GM13976 (cell line): ENCODE measurements around the gene C1orf210.

Experiments
- DNase-seq: peaks from one replicate; pipeline ENCODE4 v3.0.0; 2012; ENCODE audit warnings: low spot score
- CTCF ChIP-seq: IDR thresholded peaks from 2 replicates; pipeline ENCODE4 v1.5.1; 2012; ENCODE audit warnings: borderline replicate concordance, mild to moderate bottlenecking; ENCODE audit not compliant: insufficient read depth; ENCODE audit errors: extremely low read depth, missing control alignments, control extremely low read depth
- in situ Hi-C: fragments of 300-500 bp; cut with MboI; formaldehyde crosslinking; loops from one replicate; pipeline ENCODE4 v1.12.0; 2022; ENCODE audit warnings: low sequenced_read_pairs, mixed read lengths, inconsistent platforms; ENCODE audit not compliant: unreplicated experiment

Gene C1orf210

GRCh38 chr1:43302201-43302600 is 16.8 kb upstream of the C1orf210 start:
- in situ Hi-C loops = no loop called here
- TF ChIP-seq CTCF = no peak
- DNase-seq = no peak

GRCh38 chr1:43300378-43301094 is 15.2 kb upstream of the C1orf210 start, which contains the start of gene TIE1:
TIE1 (plus strand) TSS chr1:43300982; CDS start chr1:43301072, 90 bp downstream.
- in situ Hi-C loops = no loop called here
- TF ChIP-seq CTCF = no peak
- no peak for DNase-seq

- DNase-seq = no peak
- in situ Hi-C loops = no loop called here
- no peak for TF ChIP-seq CTCF
Observed at GRCh38 chr1:43299101-43299500, 13.7 kb upstream of the C1orf210 start.

- TF ChIP-seq CTCF = no peak
- in situ Hi-C loops = no loop called here
- DNase-seq = no peak
Observed at GRCh38 chr1:43298055-43298454, 12.7 kb upstream of the C1orf210 start.

- no peak for TF ChIP-seq CTCF
- in situ Hi-C loops = no loop called here
Observed at GRCh38 chr1:43296207-43296606, 10.8 kb upstream of the C1orf210 start.

GRCh38 chr1:43294761-43295160 is 9.4 kb upstream of the C1orf210 start:
- DNase-seq = no peak
- no peak for TF ChIP-seq CTCF
- in situ Hi-C loops = no loop called here

More at GRCh38 chr1:43296207-43296606, 10.8 kb upstream of the C1orf210 start:
- no peak for DNase-seq
